Neural progenitor cell (in vitro differentiated cells): ENCODE data around the gene GOLGA5. TPM values are rescaled to one million over a fixed set of nuclear protein-coding genes. Genes with fewer than 3 reads are reported as not detected.

Experiments
- DNase-seq: peaks from one replicate; pipeline ENCODE4 v3.0.0-alpha.2; 2016; ENCODE audit warnings: low spot score
- H2AFZ ChIP-seq: fragments of 200-600 bp; sonication (generic); replicated peaks from 2 replicates; pipeline ENCODE4 v1.6.1; 2016; ENCODE audit warnings: antibody characterized with exemption
- H3F3A ChIP-seq: fragments of 200-600 bp; sonication (generic); 2 replicates; pipeline ENCODE4 v1.6.1; 2016; ENCODE audit warnings: antibody characterized with exemption, low read depth
- H3K27ac ChIP-seq: fragments of 200-600 bp; sonication (generic); 2 replicates; pipeline ENCODE4 v1.5.1; 2016; ENCODE audit warnings: mild to moderate bottlenecking
- H3K27me3 ChIP-seq: fragments of 200-600 bp; sonication (generic); 2 replicates; pipeline ENCODE4 v1.6.1; 2016; ENCODE audit warnings: mild to moderate bottlenecking, moderate library complexity
- H3K36me3 ChIP-seq: fragments of 200-600 bp; sonication (generic); 2 replicates; pipeline ENCODE4 v1.5.1; 2016
- H3K4me1 ChIP-seq: fragments of 200-600 bp; sonication (generic); 2 replicates; pipeline ENCODE4 v1.6.1; 2016; ENCODE audit warnings: mixed run types
- H3K4me2 ChIP-seq: fragments of 200-600 bp; sonication (generic); 2 replicates; pipeline ENCODE4 v1.6.1; 2016
- H3K4me3 ChIP-seq: fragments of 200-600 bp; sonication (generic); 2 replicates; pipeline ENCODE4 v1.5.1; 2016
- H3K79me2 ChIP-seq: fragments of 200-600 bp; sonication (generic); 2 replicates; pipeline ENCODE4 v1.6.1; 2016; ENCODE audit warnings: low read depth
- H3K9ac ChIP-seq: fragments of 200-600 bp; sonication (generic); 2 replicates; pipeline ENCODE4 v1.6.1; 2016
- H3K9me3 ChIP-seq: fragments of 200-600 bp; sonication (generic); 2 replicates; pipeline ENCODE4 v1.5.1; 2016; ENCODE audit warnings: low read depth
- H4K20me1 ChIP-seq: fragments of 200-600 bp; sonication (generic); 2 replicates; pipeline ENCODE4 v1.6.1; 2016; ENCODE audit warnings: low read depth
- H3K27ac Mint-ChIP-seq: 3 replicates; pipeline ENCODE4 v1.8.0; 2021; ENCODE audit warnings: mixed read lengths
- H3K27me3 Mint-ChIP-seq: 2 replicates; pipeline ENCODE4 v1.8.0; 2022; ENCODE audit warnings: low read depth, mild to moderate bottlenecking, inconsistent platforms, moderate library complexity, mixed read lengths; ENCODE audit not compliant: insufficient read depth
- H3K36me3 Mint-ChIP-seq: 3 replicates; pipeline ENCODE4 v1.8.0; 2021; ENCODE audit warnings: mixed read lengths
- H3K4me1 Mint-ChIP-seq: 3 replicates; pipeline ENCODE4 v1.8.0; 2021; ENCODE audit warnings: mixed read lengths
- H3K4me3 Mint-ChIP-seq: 3 replicates; pipeline ENCODE4 v1.8.0; 2021; ENCODE audit warnings: mild to moderate bottlenecking, moderate library complexity, mixed read lengths
- H3K9me3 Mint-ChIP-seq: 3 replicates; pipeline ENCODE4 v1.8.0; 2020; ENCODE audit warnings: mixed read lengths
- EZH2 ChIP-seq: fragments of 200-600 bp; sonication (generic); IDR thresholded peaks from 2 replicates; pipeline ENCODE4 v1.6.1; 2017; ENCODE audit warnings: antibody characterized with exemption, mild to moderate bottlenecking, moderate library complexity
- EZH2phosphoT487 ChIP-seq: fragments of 200-600 bp; sonication (generic); IDR thresholded peaks from 2 replicates; pipeline ENCODE4 v1.6.1; 2017; ENCODE audit warnings: antibody characterized with exemption
- total RNA-seq: library from RNA; depleted of rRNA; stranded (reverse); fragments of >200 nt; gene quantifications from 2 replicates; pipeline ENCODE4 v1.2.3, GENCODE V29; 2015; ENCODE audit warnings: low replicate concordance
- TF ChIP-seq, protein P1 (sequence below): fragments of 200-600 bp; sonication (generic); IDR thresholded peaks from 2 replicates; pipeline ENCODE4 v1.5.1; 2017; ENCODE audit warnings: antibody characterized with exemption, mild to moderate bottlenecking

The GOLGA5 gene
- total RNA-seq, 1 donor from 2014 or later: 34.2 TPM

DNA sequence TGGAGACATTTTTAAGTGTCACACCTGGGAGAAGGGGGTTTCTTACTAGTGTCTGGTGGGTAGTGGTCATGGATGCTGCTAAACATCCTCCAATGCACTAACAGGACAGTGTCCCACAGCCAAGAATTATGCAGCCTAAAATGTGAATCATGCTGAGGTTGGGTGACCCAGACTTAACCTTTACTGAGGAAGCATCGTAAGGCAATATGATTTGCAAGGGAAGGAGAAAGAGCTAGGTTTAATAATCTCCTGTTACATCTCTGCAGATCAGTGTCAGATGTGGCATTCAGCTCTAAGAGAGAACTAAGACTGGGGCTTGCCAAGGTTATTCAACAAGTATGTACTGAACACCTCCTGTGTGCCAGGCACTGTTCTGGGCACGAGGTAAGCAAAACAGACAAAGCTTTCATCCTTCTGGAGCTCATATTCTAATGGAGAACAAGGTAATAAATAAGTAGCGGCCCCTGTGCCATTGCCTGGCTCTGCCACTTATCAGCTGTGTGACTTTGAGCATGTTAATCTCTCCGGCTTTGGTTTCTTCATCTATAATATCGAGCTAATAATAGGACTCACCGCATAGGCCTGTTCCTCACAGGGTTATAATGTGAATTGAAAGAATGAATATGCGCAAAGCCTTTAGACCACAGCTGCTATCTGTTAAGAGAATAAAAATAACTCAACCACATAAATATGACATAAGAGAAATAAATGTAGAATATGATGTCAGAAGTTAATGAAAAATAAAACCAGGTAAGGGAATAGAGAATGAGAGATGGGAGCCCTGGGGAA lies 13.5 kb upstream of the GOLGA5 start:
- Histone ChIP-seq H3F3A (no peaks in the 10 kb centered on the region), H3K79me2 (no peaks in the 10 kb centered on the region), H3K27me3 (no peaks in the 10 kb centered on the region), H3K36me3 (no peaks in the 10 kb centered on the region), H3K27ac (no peak overlapping the region), H3K4me2 (no peak overlapping the region), H3K4me1 (no peaks in the 10 kb centered on the region), H3K9ac (no peak overlapping the region), H3K4me3 (no peak overlapping the region), H2AFZ (no peak overlapping the region), H3K9me3 (no peaks in the 10 kb centered on the region), H4K20me1 (no peaks in the 10 kb centered on the region)
- H3K36me3 Mint-ChIP-seq: no peaks in the 10 kb centered on the region
- H3K4me3 Mint-ChIP-seq: no peak overlapping the region
- no peak for DNase-seq
- H3K9me3 Mint-ChIP-seq: no peaks in the 10 kb centered on the region
- H3K27me3 Mint-ChIP-seq: no peaks in the 10 kb centered on the region
- TF ChIP-seq EZH2phosphoT487 (no peak), EZH2 (no peak)
- TF ChIP-seq, protein P1, sequence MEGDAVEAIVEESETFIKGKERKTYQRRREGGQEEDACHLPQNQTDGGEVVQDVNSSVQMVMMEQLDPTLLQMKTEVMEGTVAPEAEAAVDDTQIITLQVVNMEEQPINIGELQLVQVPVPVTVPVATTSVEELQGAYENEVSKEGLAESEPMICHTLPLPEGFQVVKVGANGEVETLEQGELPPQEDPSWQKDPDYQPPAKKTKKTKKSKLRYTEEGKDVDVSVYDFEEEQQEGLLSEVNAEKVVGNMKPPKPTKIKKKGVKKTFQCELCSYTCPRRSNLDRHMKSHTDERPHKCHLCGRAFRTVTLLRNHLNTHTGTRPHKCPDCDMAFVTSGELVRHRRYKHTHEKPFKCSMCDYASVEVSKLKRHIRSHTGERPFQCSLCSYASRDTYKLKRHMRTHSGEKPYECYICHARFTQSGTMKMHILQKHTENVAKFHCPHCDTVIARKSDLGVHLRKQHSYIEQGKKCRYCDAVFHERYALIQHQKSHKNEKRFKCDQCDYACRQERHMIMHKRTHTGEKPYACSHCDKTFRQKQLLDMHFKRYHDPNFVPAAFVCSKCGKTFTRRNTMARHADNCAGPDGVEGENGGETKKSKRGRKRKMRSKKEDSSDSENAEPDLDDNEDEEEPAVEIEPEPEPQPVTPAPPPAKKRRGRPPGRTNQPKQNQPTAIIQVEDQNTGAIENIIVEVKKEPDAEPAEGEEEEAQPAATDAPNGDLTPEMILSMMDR: no peak
- H3K27ac Mint-ChIP-seq: no peak overlapping the region
- H3K4me1 Mint-ChIP-seq: no peaks in the 10 kb centered on the region

DNA sequence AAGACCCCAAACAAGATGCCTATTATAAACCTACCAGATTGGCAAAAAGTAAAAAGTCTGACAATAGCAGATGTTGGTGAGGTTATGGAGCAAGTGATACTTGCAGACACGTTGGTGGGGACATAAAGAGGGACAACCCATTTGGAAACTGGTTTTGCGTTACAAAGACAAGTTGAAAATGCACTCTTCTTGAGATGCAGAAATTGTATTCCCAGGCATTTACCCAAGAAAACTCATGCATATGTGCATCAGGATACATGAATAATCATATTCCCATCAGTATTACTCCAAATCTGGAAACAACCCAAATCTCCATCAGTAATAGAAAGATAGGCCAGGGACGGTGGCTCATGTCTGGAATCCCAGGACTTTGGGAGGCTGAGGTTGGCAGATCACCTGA lies 12.8 kb upstream of the GOLGA5 start:
- no peaks in the 10 kb centered on the region for H3K4me1 Mint-ChIP-seq
- H3K4me2 ChIP-seq: no peak overlapping the region
- no peaks in the 10 kb centered on the region for H3K9me3 ChIP-seq
- no peaks in the 10 kb centered on the region for H3K36me3 ChIP-seq
- no peak overlapping the region for H2AFZ ChIP-seq
- no peaks in the 10 kb centered on the region for H3K36me3 Mint-ChIP-seq
- no peak overlapping the region for H3K4me3 ChIP-seq
- H3F3A ChIP-seq: no peaks in the 10 kb centered on the region
- H3K27me3 Mint-ChIP-seq: no peaks in the 10 kb centered on the region
- no peak for DNase-seq
- no peak for TF ChIP-seq EZH2phosphoT487
- no peak for TF ChIP-seq EZH2
- TF ChIP-seq, protein P1: no peak
- H3K4me3 Mint-ChIP-seq: no peak overlapping the region
- no peaks in the 10 kb centered on the region for H3K27me3 ChIP-seq
- H3K27ac Mint-ChIP-seq: no peak overlapping the region
- no peaks in the 10 kb centered on the region for H4K20me1 ChIP-seq
- no peak overlapping the region for H3K9ac ChIP-seq
- H3K79me2 ChIP-seq: no peaks in the 10 kb centered on the region
- no peaks in the 10 kb centered on the region for H3K9me3 Mint-ChIP-seq
- no peak overlapping the region for H3K27ac ChIP-seq
- no peaks in the 10 kb centered on the region for H3K4me1 ChIP-seq

DNA sequence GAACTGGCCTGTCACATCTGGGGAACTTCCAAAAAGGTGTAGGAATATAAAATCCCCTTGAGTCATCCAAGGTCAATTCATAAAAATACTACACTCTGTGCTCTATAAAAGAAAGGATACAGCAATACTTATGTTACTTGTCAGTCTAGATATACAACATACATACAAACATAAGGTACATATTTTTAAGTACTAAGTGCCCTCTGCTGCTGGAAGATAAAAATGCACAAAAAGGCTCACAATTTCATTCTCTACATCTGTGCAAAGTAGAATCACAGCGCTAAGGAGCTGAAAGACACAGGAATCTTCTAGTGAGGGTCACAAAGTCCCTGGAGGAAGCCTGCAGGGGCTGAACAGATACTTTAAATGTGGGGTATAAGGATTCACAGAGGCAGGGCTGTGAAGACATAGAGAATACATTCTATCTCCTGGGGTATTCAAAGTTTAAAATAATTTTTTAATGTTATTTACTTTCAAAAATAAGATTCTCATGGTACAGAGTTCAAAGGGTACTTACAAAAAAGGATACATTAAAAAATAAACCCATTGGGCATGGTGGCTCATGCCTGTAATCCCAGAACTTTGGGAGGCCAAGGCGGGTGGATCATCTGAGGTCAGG lies 10.2 kb upstream of the GOLGA5 start:
- Histone ChIP-seq H3K9me3 (no peaks in the 10 kb centered on the region), H3K4me1 (no peaks in the 10 kb centered on the region), H2AFZ (peak overlapping the region; percentile 45), H3K79me2 (no peaks in the 10 kb centered on the region), H3K36me3 (no peaks in the 10 kb centered on the region), H4K20me1 (no peaks in the 10 kb centered on the region), H3F3A (no peaks in the 10 kb centered on the region), H3K4me2 (no peak overlapping the region), H3K27me3 (no peaks in the 10 kb centered on the region), H3K27ac (no peak overlapping the region), H3K4me3 (no peak overlapping the region), H3K9ac (no peak overlapping the region)
- peaks cover 5% of the 10 kb centered on the region for H3K9me3 Mint-ChIP-seq
- peak overlapping the region; percentile 62 for H3K27ac Mint-ChIP-seq
- no peaks in the 10 kb centered on the region for H3K27me3 Mint-ChIP-seq
- DNase-seq: peak; percentile 43
- H3K4me1 Mint-ChIP-seq: no peaks in the 10 kb centered on the region
- no peak overlapping the region for H3K4me3 Mint-ChIP-seq
- TF ChIP-seq EZH2phosphoT487: no peak
- TF ChIP-seq, protein P1: peak; percentile 59
- no peaks in the 10 kb centered on the region for H3K36me3 Mint-ChIP-seq
